CD4-positive, alpha-beta T cell (primary cell): ENCODE measurements around the gene CMSS1. TPM values are rescaled to one million over a fixed set of nuclear protein-coding genes. Genes with fewer than 3 reads are reported as not detected.

Experiments
- ATAC-seq: fragments of 200-7000 bp; cut with Tn5 transposase; one replicate; pipeline ENCODE4 v1.10.0; 2022; ENCODE audit warnings: mild to moderate bottlenecking; ENCODE audit not compliant: poor library complexity
- CTCF ChIA-PET: fragments of 350-600 bp; sonication (Branson Sonifier 250); formaldehyde crosslinking; loops from one replicate; lab custom pipeline; 2021; ENCODE audit warnings: antibody characterized with exemption, inconsistent platforms; lab: Charles Lee
- POLR2A ChIA-PET: fragments of 350-600 bp; sonication (Branson Sonifier 250); formaldehyde crosslinking; loops from one replicate; lab custom pipeline; 2021; ENCODE audit warnings: antibody characterized with exemption, inconsistent platforms; lab: Charles Lee
- DNase-seq, 14 experiments: peaks; one replicate each; pipeline ENCODE4 v3.0.0-alpha.2; 2013 to 2020; ENCODE audit warnings: mixed read lengths in 2 of 14
- H3K27ac ChIP-seq, 2 donors: one replicate each; pipeline versions ENCODE4 v1.5.1 to v1.7.0; 2013; ENCODE audit warnings: low read length in 2 of 2, low read depth in 1 of 2, mild to moderate bottlenecking in 1 of 2
- H3K27me3 ChIP-seq, 2 experiments: 1 replicate in 1 of 2; 2 replicates in 1 of 2; pipeline versions ENCODE4 v1.6.1 to v1.7.0; 2013; ENCODE audit warnings: low read length in 2 of 2, control low read depth in 1 of 2, mild to moderate bottlenecking in 1 of 2, moderate library complexity in 1 of 2; ENCODE audit not compliant: insufficient read depth in 2 of 2, control insufficient read depth in 1 of 2
- H3K36me3 ChIP-seq: one replicate; pipeline ENCODE4 v1.6.1; 2013; ENCODE audit warnings: low read length, control low read depth; ENCODE audit not compliant: insufficient read depth
- H3K4me1 ChIP-seq: one replicate; pipeline ENCODE4 v1.6.1; 2013; ENCODE audit warnings: low read length, control low read depth; ENCODE audit not compliant: insufficient read depth
- H3K4me3 ChIP-seq: one replicate; pipeline ENCODE4 v1.5.1; 2013; ENCODE audit warnings: mild to moderate bottlenecking, low read length, moderate library complexity
- H3K9me3 ChIP-seq, 2 experiments: 1 replicate in 1 of 2; 2 replicates in 1 of 2; pipeline versions ENCODE4 v1.6.1 to v1.7.0; 2013; ENCODE audit warnings: low read length in 2 of 2, mild to moderate bottlenecking in 2 of 2, control low read depth in 1 of 2, moderate library complexity in 1 of 2; ENCODE audit not compliant: control insufficient read depth in 1 of 2, insufficient read depth in 1 of 2
- H3K27ac Mint-ChIP-seq: one replicate; pipeline ENCODE4 v1.8.0; 2020; ENCODE audit warnings: mixed read lengths
- H3K27me3 Mint-ChIP-seq: one replicate; pipeline ENCODE4 v1.8.0; 2021; ENCODE audit warnings: mixed read lengths
- H3K36me3 Mint-ChIP-seq: one replicate; pipeline ENCODE4 v1.8.0; 2021; ENCODE audit warnings: low read depth, mixed read lengths
- H3K4me1 Mint-ChIP-seq: one replicate; pipeline ENCODE4 v1.8.0; 2021; ENCODE audit warnings: low read depth, mixed read lengths
- H3K4me3 Mint-ChIP-seq: one replicate; pipeline ENCODE4 v1.8.0; 2020; ENCODE audit warnings: mild to moderate bottlenecking, mixed read lengths
- H3K9me3 Mint-ChIP-seq: one replicate; pipeline ENCODE4 v1.8.0; 2020; ENCODE audit warnings: mixed read lengths
- CTCF ChIP-seq: fragments of 200-600 bp; IDR thresholded peaks from one replicate; pipeline ENCODE4 v1.8.0; 2022; ENCODE audit warnings: antibody characterized with exemption, mild to moderate bottlenecking
- intact Hi-C, 2 experiments: fragments of 100-400 bp; cut with DNase I in 1 of 2; cut with micrococcal nuclease in 1 of 2; formaldehyde crosslinking; loops; one replicate each; pipeline versions ENCODE4 v1.15.1 to v1.9.0; 2023 to 2025; cut with DNase I, micrococcal nuclease
- total RNA-seq, 174 experiments: library from RNA in 2 of 174; stranded (reverse) in 2 of 174; gene quantifications; one replicate each; pipeline ENCODE4 v1.2.3 and lab custom pipeline; 2021 to 2026

The CMSS1 gene
- total RNA-seq, 2 experiments from 2014 or later = 12.2 TPM

- DNase-seq (no peak), ATAC-seq (no peak)
- H3K4me1 ChIP-seq = no peaks in the 10 kb centered on the region
- Mint-ChIP-seq H3K4me1 (no peaks in the 10 kb centered on the region), H3K9me3 (peaks cover 11% of the 10 kb centered on the region), H3K36me3 (peaks cover 73% of the 10 kb centered on the region), H3K27me3 (no peaks in the 10 kb centered on the region), H3K27ac (no peak overlapping the region), H3K4me3 (no peak overlapping the region)
- POLR2A ChIA-PET = no interaction called here
- H3K4me3 ChIP-seq = no peak overlapping the region
- H3K27me3 ChIP-seq = no peaks in the 10 kb centered on the region
- CTCF ChIA-PET = interaction anchor here (1.0 kb wide), 1 partner anchor 24 kb away, joined by 5 read pairs; no protein-coding TSS in a partner anchor
- peaks cover 6% of the 10 kb centered on the region for H3K36me3 ChIP-seq
- intact Hi-C loops = no loop called here
- peak overlapping the region in 1 of 2 donors; percentile 16 for H3K27ac ChIP-seq
- H3K9me3 ChIP-seq = peaks cover 10 to 15% of the 10 kb centered on the region in 2 experiments
- no peak for TF ChIP-seq CTCF
Measured at GRCh38 chr3:100179692-100180349, 362.2 kb downstream of the CMSS1 start.

- H3K27ac ChIP-seq = no peak overlapping the region
- H3K9me3 ChIP-seq = peaks cover 10 to 15% of the 10 kb centered on the region in 2 experiments
- intact Hi-C loops = loop anchor here in 1 of 2 experiments (2.0 kb wide), 1 partner anchor 23 kb away; no protein-coding TSS in a partner anchor
- Mint-ChIP-seq H3K4me1 (no peaks in the 10 kb centered on the region), H3K27me3 (no peaks in the 10 kb centered on the region), H3K27ac (no peak overlapping the region), H3K36me3 (peaks cover 34% of the 10 kb centered on the region), H3K9me3 (peaks cover 5% of the 10 kb centered on the region), H3K4me3 (no peak overlapping the region)
- DNase-seq (no peak), ATAC-seq (no peak)
- peaks cover 4% of the 10 kb centered on the region for H3K36me3 ChIP-seq
- no peak overlapping the region for H3K4me3 ChIP-seq
- POLR2A ChIA-PET = no interaction called here
- H3K4me1 ChIP-seq = no peaks in the 10 kb centered on the region
- H3K27me3 ChIP-seq = no peaks in the 10 kb centered on the region
- CTCF ChIA-PET = no interaction called here
- TF ChIP-seq CTCF = no peak
Measured at GRCh38 chr3:100183608-100184125, 366.0 kb downstream of the CMSS1 start.

- POLR2A ChIA-PET = no interaction called here
Measured at GRCh38 chr3:100184948-100185570, 367.4 kb downstream of the CMSS1 start.

More at GRCh38 chr3:100184948-100185570, 367.4 kb downstream of the CMSS1 start:
- H3K4me1 Mint-ChIP-seq = no peaks in the 10 kb centered on the region
- no peak overlapping the region for H3K27ac Mint-ChIP-seq
- intact Hi-C loops = loop anchor here in 1 of 2 experiments (2.0 kb wide), 1 partner anchor 22 kb away; no protein-coding TSS in a partner anchor
- CTCF ChIA-PET = no interaction called here
- DNase-seq (no peak), ATAC-seq (no peak)
- no peak for TF ChIP-seq CTCF
- Histone ChIP-seq H3K27ac (no peak overlapping the region), H3K9me3 (peaks cover 1 to 4% of the 10 kb centered on the region in 2 experiments), H3K27me3 (no peaks in the 10 kb centered on the region), H3K4me1 (no peaks in the 10 kb centered on the region), H3K4me3 (no peak overlapping the region), H3K36me3 (no peaks in the 10 kb centered on the region)
- H3K9me3 Mint-ChIP-seq = no peaks in the 10 kb centered on the region
- no peaks in the 10 kb centered on the region for H3K27me3 Mint-ChIP-seq
- no peak overlapping the region for H3K4me3 Mint-ChIP-seq
- H3K36me3 Mint-ChIP-seq = peaks cover 21% of the 10 kb centered on the region
